Measurements from ENCODE around the gene SEPTIN14.
"Not testable (repeated sequence)": the region's sequence is repeated elsewhere in the genome, so short reads cannot be mapped to it uniquely, and the experiment has no call there.

Gene SEPTIN14

DNA sequence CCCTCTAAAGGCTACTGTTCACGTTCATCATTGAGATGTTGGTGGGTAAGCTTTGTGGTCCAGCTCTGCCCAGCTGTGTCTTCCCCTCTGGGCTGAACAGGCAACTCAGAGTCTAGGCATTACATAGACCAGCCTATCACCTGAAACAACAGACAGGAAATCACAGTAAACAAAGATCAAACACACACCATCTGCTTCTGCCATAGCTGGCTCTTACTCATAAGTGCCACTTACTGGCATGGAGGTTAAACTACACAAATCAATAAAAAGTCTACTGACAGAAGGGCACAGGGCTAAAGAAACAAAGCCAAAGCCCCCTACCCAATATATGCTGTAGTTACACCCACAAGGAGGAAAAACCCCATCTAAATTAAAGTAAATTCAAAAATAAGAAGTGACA, 35.0 kb downstream of the SEPTIN14 start:
- no peak for DNase-seq (ENCODE audit: low spot score)
- in situ Hi-C loops (cut with MboI; ENCODE audit: low sequenced_read_pairs, unreplicated experiment), result no loop called here
- TF ChIP-seq, protein P1, sequence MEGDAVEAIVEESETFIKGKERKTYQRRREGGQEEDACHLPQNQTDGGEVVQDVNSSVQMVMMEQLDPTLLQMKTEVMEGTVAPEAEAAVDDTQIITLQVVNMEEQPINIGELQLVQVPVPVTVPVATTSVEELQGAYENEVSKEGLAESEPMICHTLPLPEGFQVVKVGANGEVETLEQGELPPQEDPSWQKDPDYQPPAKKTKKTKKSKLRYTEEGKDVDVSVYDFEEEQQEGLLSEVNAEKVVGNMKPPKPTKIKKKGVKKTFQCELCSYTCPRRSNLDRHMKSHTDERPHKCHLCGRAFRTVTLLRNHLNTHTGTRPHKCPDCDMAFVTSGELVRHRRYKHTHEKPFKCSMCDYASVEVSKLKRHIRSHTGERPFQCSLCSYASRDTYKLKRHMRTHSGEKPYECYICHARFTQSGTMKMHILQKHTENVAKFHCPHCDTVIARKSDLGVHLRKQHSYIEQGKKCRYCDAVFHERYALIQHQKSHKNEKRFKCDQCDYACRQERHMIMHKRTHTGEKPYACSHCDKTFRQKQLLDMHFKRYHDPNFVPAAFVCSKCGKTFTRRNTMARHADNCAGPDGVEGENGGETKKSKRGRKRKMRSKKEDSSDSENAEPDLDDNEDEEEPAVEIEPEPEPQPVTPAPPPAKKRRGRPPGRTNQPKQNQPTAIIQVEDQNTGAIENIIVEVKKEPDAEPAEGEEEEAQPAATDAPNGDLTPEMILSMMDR (IDR thresholded peaks at IDR 0.05; ENCODE audit: borderline replicate concordance, control extremely low read depth, extremely low read depth, insufficient read depth, missing control alignments), result no peak

DNA sequence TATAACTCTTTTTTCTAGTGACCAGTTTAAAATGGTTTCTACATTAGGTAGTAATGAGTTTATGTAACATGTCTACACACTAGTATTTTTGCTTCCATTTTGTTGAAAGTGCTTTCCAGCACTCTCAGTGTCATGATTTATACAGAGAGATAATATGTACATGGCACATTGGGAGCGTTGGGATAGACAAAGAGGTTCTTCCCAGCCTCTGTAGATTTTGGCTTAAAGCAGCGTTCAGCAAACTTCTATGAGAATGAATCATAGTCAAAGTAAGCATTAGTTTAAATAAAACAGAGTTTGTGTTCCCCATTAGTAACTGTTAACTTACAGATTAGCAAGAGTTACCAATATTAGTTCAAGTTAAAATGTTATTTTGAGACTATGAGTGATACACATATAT, 43.9 kb downstream of the SEPTIN14 start:
- in situ Hi-C loops (cut with MboI; ENCODE audit: low sequenced_read_pairs, unreplicated experiment), result no loop called here

DNA sequence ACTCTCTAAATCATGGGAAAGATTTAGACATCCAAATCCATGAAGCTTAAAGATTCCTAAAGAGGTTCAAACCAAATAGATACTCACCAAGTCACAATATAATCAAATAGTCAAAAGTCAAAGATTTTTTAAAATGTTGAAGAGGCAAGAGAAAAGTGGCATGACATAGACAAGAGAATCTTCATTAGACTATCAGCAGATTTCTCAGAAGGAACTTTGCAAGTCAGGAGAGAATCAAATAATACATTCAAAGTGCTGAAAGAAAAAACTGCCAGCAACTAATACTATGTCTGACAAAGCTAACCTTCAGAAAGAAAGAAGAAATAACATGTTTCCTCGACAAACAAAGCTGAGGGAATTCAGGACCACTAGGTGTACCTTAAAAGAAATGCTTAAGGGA, 65.3 kb downstream of the SEPTIN14 start:
- DNase-seq (ENCODE audit: low spot score); in situ Hi-C loops (cut with MboI; ENCODE audit: low sequenced_read_pairs, unreplicated experiment): not testable (repeated sequence)

More for the DNA sequence above, 43.9 kb downstream of the SEPTIN14 start:
- TF ChIP-seq, protein P1 (IDR thresholded peaks at IDR 0.05; ENCODE audit: borderline replicate concordance, control extremely low read depth, extremely low read depth, insufficient read depth, missing control alignments), result no peak
- no peak for DNase-seq (ENCODE audit: low spot score)

DNA sequence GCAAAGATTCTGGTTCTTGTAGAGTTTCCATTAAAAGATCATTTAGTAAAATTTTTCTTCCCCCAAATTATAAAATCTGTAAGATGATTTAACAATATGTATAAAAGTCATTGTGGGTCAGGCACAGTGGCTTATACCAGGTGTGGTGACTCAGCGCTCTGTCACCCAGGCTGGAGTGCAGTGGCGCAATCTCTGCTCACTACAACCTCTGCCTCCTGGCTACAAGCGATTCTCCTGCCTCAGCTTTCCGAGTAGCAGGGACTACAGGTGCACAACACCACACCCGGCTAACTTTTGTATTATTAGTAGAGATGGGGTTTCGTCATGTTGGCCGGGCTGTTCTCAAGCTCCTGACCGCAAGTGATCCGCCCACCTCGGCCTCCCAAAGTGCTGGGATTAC, 68.0 kb downstream of the SEPTIN14 start:
- in situ Hi-C loops (cut with MboI; ENCODE audit: low sequenced_read_pairs, unreplicated experiment), result no loop called here
- no peak for DNase-seq (ENCODE audit: low spot score)
- TF ChIP-seq, protein P1 (IDR thresholded peaks at IDR 0.05; ENCODE audit: borderline replicate concordance, control extremely low read depth, extremely low read depth, insufficient read depth, missing control alignments), result no peak

DNA sequence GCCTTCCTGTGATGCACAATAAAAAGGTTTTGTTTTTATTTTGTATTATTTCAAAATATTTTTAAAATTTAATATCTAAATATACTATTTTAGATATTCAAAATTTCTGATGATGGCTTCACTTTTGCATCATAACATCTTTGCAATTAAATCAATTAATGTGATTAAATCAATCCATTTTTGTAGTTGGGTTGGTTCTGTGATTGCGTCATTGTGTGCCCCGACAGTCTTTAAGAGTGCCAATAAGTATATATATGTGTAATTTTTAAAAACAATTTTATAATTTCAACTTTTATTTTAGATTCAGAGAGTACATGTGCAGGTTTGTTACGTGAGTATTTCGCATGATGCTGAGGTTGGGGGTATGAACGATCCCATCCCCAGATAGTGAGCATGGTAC, 70.5 kb downstream of the SEPTIN14 start:
- no peak for DNase-seq (ENCODE audit: low spot score)
- in situ Hi-C loops (cut with MboI; ENCODE audit: low sequenced_read_pairs, unreplicated experiment), result no loop called here
- TF ChIP-seq, protein P1 (IDR thresholded peaks at IDR 0.05; ENCODE audit: borderline replicate concordance, control extremely low read depth, extremely low read depth, insufficient read depth, missing control alignments), result no peak

DNA sequence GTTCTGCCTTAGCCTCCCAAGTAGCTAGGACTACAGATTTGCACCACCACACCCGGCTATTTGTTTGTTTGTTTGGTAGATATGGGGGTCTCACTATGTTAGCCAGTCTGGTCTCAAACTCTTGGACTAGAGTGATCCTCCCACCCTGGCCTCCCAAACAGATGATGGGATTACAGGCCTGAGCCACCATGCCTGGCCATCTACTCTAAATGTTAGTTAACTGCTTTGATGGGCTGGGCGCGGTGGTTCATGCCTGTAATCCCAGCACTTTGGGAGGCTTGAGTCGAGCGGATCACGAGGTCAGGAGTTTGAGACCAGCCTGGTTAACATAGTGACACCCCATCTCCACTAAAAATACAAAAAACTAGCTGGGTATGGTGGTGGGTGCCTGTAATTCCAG, 74.8 kb downstream of the SEPTIN14 start:
- TF ChIP-seq, protein P1 (IDR thresholded peaks at IDR 0.05; ENCODE audit: borderline replicate concordance, control extremely low read depth, extremely low read depth, insufficient read depth, missing control alignments), result no peak
- DNase-seq (ENCODE audit: low spot score), result no peak
- in situ Hi-C loops (cut with MboI; ENCODE audit: low sequenced_read_pairs, unreplicated experiment), result no loop called here

DNA sequence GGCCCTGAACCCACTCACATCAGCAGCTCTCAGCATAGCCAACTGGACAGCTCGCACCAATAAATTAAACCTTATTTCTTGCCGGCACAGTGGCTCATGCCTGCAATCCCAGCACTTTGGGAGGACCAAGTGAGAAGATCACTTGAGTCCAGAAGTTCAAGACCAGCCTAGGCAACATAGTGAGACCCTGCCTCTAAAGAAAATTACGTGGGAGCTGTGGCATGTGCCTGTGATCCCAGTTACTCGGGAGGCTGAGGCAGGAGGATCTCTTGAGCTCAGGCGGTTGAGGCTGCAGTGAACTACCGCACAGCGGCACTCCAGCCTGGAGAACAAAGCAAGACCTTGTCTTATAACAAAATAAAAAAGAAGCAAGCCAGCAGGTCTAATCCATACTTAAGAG, 75.7 kb downstream of the SEPTIN14 start:
- in situ Hi-C loops (cut with MboI; ENCODE audit: low sequenced_read_pairs, unreplicated experiment), result no loop called here
- DNase-seq (ENCODE audit: low spot score), result no peak
- TF ChIP-seq, protein P1 (IDR thresholded peaks at IDR 0.05; ENCODE audit: borderline replicate concordance, control extremely low read depth, extremely low read depth, insufficient read depth, missing control alignments), result no peak

DNA sequence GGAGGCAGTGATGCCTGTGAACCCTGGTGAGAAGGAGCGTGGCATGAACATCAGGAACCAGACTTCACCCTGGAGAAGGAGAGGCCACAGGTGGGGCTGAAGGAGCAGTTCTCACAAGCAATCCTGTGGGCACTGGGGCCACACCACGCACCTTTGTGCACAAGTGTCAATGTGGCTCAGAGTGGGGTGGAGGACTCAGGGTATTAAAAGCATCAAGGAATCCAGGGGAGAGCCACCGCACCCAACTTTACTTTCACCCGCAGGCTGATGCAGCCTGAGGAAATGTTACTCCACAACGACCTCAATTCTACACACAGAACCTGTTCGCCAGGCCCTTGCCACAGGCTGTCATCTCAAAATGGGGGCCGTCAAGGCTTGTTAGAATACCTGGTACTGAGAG, 77.1 kb downstream of the SEPTIN14 start:
- in situ Hi-C loops (cut with MboI; ENCODE audit: low sequenced_read_pairs, unreplicated experiment); DNase-seq (ENCODE audit: low spot score): not testable (repeated sequence)

Measured in GM13976 (cell line).